Right cardiac atrium (tissue), 5 donors: ENCODE data around the gene TMOD1. TPM values are rescaled to one million over a fixed set of nuclear protein-coding genes. Genes with fewer than 3 reads are reported as not detected.
"Not testable (repeated sequence)": the region's sequence is repeated elsewhere in the genome, so short reads cannot be mapped to it uniquely, and the experiment has no call there.

ENCODE experiments used
- ATAC-seq, 2 donors: fragments of 200-7000 bp; cut with Tn5 transposase; one replicate each; pipeline versions ENCODE4 v1.8.0 to v1.9.1; 2020; ENCODE audit warnings: moderate library complexity in 2 of 2, mild to moderate bottlenecking in 1 of 2
- DNase-seq, 3 donors: peaks; one replicate each; pipeline ENCODE4 v3.0.0-alpha.2; 2020
- H3K27ac ChIP-seq: one replicate; pipeline ENCODE4 v1.5.1; 2013; ENCODE audit warnings: mild to moderate bottlenecking, low read length, control low read depth, moderate library complexity
- H3K27me3 ChIP-seq: one replicate; pipeline ENCODE4 v1.6.1; 2013; ENCODE audit not compliant: control insufficient read depth, insufficient read depth
- H3K4me1 ChIP-seq: one replicate; pipeline ENCODE4 v1.6.1; 2013; ENCODE audit warnings: low read length; ENCODE audit not compliant: control insufficient read depth, insufficient read depth
- H3K4me3 ChIP-seq: one replicate; pipeline ENCODE4 v1.5.1; 2013; ENCODE audit warnings: low read length, control low read depth
- H3K9me3 ChIP-seq: one replicate; pipeline ENCODE4 v1.6.1; 2013; ENCODE audit warnings: low read length; ENCODE audit not compliant: control insufficient read depth
- WGBS: extraction: QIAGEN DNeasy Blood & Tissue Kit; methylation state at CpG from one replicate; pipeline ENCODE4 v1.1.7; 2013; 5-methylcytosine and 5-hydroxymethylcytosine counted together
- intact Hi-C, 4 donors: fragments of 100-400 bp; cut with DNase I; formaldehyde crosslinking; loops; one replicate each; pipeline versions ENCODE4 v1.11.0 to v1.14.0; 2022 to 2023
- polyA plus RNA-seq: library from polyadenylated mRNA; stranded (reverse); fragments of 200-250 nt; gene quantifications from one replicate; pipeline ENCODE4 v1.2.3, GENCODE V29; 2013
- total RNA-seq, 4 donors: library from RNA; stranded (reverse); fragmentation: NEBNext Ultra II Directional; extraction: Animal tissue kit (Norgen Biotek cat#: 25700); gene quantifications; one replicate each; pipeline ENCODE4 v1.2.1, GENCODE V29; 2021
- donor health status: healthy with polysubstance abuse.
- donor health status: DM: no; HTN: yes; CAD: no.
- donor health status: DM: no; HTN: no; CAD: no.
- donor health status: DM: no; HTN: yes; CAD: no; lungs with severe emphysema.
- donor health status: DM: yes; HTN: yes; CAD: no.

The TMOD1 gene
- total and polyA plus RNA-seq, 5 donors, result 177 to 220 (median 197) TPM

DNA sequence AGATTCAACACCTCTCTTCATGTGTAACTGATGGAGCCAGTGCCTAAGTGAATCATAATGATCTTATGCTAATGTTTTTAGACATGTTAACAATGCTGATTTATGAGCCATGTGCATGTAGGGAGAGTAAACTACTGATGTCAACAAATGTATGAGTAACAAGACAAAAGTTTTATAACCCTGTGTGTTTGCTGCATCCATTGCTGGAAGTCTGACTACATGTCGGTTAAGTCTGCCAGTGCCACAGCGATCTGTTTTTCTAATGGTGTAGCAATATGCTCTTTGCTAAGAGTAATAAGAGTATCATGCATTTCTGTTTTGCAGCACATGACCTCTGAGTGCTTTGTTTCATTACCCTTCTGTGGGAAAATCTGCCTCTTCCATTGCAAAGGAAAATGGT is 26.4 kb upstream of the TMOD1 start:
- 90% methylated on average over 2 of the region's 2 CpGs for WGBS
- Histone ChIP-seq H3K27ac (no peak overlapping the region), H3K9me3 (no peaks in the 10 kb centered on the region), H3K4me3 (no peak overlapping the region), H3K27me3 (no peaks in the 10 kb centered on the region), H3K4me1 (no peaks in the 10 kb centered on the region)
- no peak for DNase-seq
- ATAC-seq, result no peak
- intact Hi-C loops, result no loop called here

DNA sequence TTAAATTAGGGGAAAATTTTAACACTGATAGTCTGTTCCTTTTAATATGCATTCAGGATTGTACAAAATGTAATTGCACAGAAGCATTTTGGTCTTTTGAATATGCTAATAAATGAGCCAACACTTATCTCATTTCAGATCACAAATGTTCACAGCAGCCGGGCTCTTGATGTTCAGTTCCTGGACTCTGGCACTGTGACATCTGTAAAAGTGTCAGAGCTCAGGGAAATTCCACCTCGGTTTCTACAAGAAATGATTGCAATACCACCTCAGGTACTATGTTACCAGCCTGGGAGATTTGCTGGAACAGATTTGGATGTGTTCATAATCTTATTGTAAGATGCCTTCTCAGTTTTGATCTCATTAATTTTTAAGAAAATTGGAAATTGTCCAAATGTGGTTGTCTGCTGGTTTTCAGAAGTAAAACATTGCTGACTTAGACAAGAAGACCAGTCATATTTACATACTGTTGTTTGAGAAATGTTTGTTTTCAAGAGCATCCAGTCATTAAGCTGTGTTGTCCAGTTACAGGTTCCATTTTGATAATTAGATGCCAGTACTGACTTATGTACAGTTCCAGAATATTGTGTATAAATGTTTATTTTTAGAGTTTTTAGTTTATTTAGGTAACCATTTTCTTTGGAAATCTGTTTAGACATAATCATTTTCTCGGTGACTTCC is 23.0 kb upstream of the TMOD1 start:
- DNase-seq, result no peak
- no peaks in the 10 kb centered on the region for H3K9me3 ChIP-seq
- 53% methylated on average over 3 of the region's 3 CpGs for WGBS

GRCh38 chr9:97479496-97480159 is 21.8 kb upstream of the TMOD1 start:
- H3K4me1 ChIP-seq, result no peaks in the 10 kb centered on the region
- intact Hi-C loops, result no loop called here
- DNase-seq (peak in 2 of 3 donors; percentile 44 to 57), ATAC-seq (peak; percentile 64 to 86)
- no peaks in the 10 kb centered on the region for H3K27me3 ChIP-seq
- H3K4me3 ChIP-seq, result no peak overlapping the region
- H3K27ac ChIP-seq, result peak overlapping the region; percentile 5
- no peaks in the 10 kb centered on the region for H3K9me3 ChIP-seq
- 51% methylated on average over 5 of the region's 5 CpGs for WGBS

More for the DNA sequence above, 23.0 kb upstream of the TMOD1 start:
- H3K4me1 ChIP-seq, result no peaks in the 10 kb centered on the region
- intact Hi-C loops, result no loop called here
- ATAC-seq, result no peak
- H3K27ac ChIP-seq, result no peak overlapping the region
- H3K27me3 ChIP-seq, result no peaks in the 10 kb centered on the region
- no peak overlapping the region for H3K4me3 ChIP-seq

DNA sequence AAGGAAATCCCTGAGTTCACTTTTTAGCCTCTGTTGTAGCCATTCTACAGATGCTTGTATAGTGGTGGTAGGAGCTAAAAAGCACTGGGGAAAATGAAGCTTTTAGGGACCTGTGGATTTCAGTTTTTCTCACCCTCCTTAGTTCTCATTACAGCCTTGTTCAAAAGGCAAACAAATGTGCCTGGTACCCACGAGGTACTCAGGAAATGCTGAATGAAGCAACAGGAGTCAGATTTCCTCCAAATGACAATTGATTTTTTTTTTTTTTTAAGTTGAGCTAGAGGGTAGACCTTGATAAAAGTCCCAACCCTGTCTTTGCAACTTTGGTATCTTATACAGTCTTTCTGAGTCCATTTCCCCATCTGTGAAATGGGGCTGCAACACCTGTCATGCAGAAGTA is 21.3 kb upstream of the TMOD1 start:
- WGBS, result 39% methylated on average over 1 of the region's 1 CpG
- Histone ChIP-seq H3K9me3 (no peaks in the 10 kb centered on the region), H3K27ac (no peak overlapping the region), H3K27me3 (no peaks in the 10 kb centered on the region), H3K4me1 (no peaks in the 10 kb centered on the region), H3K4me3 (no peak overlapping the region)
- no peak for DNase-seq
- no peak for ATAC-seq
- intact Hi-C loops, result no loop called here

GRCh38 chr9:97480749-97481148 is 20.7 kb upstream of the TMOD1 start:
- no peaks in the 10 kb centered on the region for H3K27me3 ChIP-seq
- H3K9me3 ChIP-seq, result no peaks in the 10 kb centered on the region
- intact Hi-C loops, result no loop called here
- WGBS, result 55% methylated on average over 1 of the region's 1 CpG
- no peaks in the 10 kb centered on the region for H3K4me1 ChIP-seq
- ATAC-seq (no peak), DNase-seq (no peak)
- H3K4me3 ChIP-seq, result no peak overlapping the region
- no peak overlapping the region for H3K27ac ChIP-seq

GRCh38 chr9:97484134-97484533 is 17.3 kb upstream of the TMOD1 start:
- DNase-seq (peak; percentile 45 to 78 (median 62)), ATAC-seq (peak; percentile 49)
- Histone ChIP-seq H3K9me3 (no peaks in the 10 kb centered on the region), H3K4me1 (no peaks in the 10 kb centered on the region), H3K27me3 (no peaks in the 10 kb centered on the region), H3K4me3 (no peak overlapping the region), H3K27ac (no peak overlapping the region)
- WGBS, result 85% methylated on average over 1 of the region's 1 CpG
- intact Hi-C loops, result no loop called here

GRCh38 chr9:97487107-97487506 is 14.4 kb upstream of the TMOD1 start:
- Histone ChIP-seq H3K9me3 (no peaks in the 10 kb centered on the region), H3K4me3 (no peak overlapping the region), H3K27me3 (no peaks in the 10 kb centered on the region), H3K4me1 (no peaks in the 10 kb centered on the region), H3K27ac (no peak overlapping the region)
- no peak for DNase-seq
- intact Hi-C loops, result no loop called here
- ATAC-seq, result no peak
- 85% methylated on average over 2 of the region's 2 CpGs for WGBS

GRCh38 chr9:97487861-97488260 is 13.6 kb upstream of the TMOD1 start:
- DNase-seq (no peak), ATAC-seq (no peak)
- intact Hi-C loops, result no loop called here
- Histone ChIP-seq H3K27me3 (no peaks in the 10 kb centered on the region), H3K4me3 (no peak overlapping the region), H3K27ac (no peak overlapping the region), H3K9me3 (no peaks in the 10 kb centered on the region), H3K4me1 (no peaks in the 10 kb centered on the region)
- 98% methylated on average over 1 of the region's 1 CpG for WGBS

GRCh38 chr9:97491216-97491999 is 10.1 kb upstream of the TMOD1 start:
- H3K9me3 ChIP-seq, result no peaks in the 10 kb centered on the region
- no peaks in the 10 kb centered on the region for H3K4me1 ChIP-seq
- 92% methylated on average over 1 of the region's 1 CpG for WGBS
- no peaks in the 10 kb centered on the region for H3K27me3 ChIP-seq
- ATAC-seq (no peak), DNase-seq (no peak)
- H3K27ac ChIP-seq, result no peak overlapping the region
- intact Hi-C loops, result no loop called here
- no peak overlapping the region for H3K4me3 ChIP-seq

DNA sequence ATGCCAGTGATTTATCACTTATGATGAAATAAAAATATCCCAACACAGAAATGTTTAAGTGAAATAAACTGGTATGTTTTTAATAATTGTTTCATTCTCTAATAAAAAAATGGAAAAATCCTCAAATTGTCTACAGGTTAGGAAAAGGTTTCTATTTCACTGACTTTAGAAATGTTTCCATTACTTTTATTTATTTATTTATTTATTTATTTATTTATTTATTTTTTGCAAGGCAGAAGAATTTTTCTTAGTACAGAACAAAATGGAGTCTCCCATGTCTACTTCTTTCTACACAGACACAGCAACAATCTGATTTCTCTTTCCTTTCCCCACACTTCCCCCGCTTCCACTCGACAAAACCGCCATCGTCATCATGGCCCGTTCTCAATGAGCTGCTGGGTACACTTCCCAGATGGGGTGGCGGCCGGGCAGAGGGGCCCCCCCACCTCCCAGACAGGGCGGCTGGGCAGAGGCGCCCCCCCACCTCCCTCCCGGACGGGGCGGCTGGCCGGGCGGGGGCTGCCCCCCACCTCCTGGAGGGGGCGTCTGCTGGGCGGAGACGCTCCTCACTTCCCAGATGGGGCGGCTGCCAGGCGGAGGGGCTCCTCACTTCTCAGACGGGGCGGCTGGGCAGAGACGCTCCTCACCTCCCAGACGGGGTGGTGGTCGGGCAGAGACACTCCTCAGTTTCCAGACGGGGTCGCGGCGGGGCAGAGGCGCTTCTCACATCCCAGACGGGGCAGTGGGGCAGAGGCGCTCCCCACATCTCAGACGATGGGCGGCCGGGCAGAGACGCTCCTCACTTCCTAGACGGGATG is 3.7 kb upstream of the TMOD1 start:
- H3K9me3 ChIP-seq, H3K27ac ChIP-seq, intact Hi-C loops, H3K4me3 ChIP-seq, H3K27me3 ChIP-seq, H3K4me1 ChIP-seq, ATAC-seq, DNase-seq: not testable (repeated sequence)
- WGBS, result 95% methylated on average over 36 of the region's 36 CpGs
